CD4-positive, alpha-beta T cell treated with Interferon alpha-2 for 1 hour (primary cell): Measurements from ENCODE around the gene KRTAP5-3.
A peak's percentile ranks its signal among the peaks of the same experiment; 100 is the strongest.

Experiments
- DNase-seq, 2 donors: peaks; one replicate each; pipeline ENCODE4 v3.0.0-alpha.2; 2020 to 2022

Gene KRTAP5-3

DNA sequence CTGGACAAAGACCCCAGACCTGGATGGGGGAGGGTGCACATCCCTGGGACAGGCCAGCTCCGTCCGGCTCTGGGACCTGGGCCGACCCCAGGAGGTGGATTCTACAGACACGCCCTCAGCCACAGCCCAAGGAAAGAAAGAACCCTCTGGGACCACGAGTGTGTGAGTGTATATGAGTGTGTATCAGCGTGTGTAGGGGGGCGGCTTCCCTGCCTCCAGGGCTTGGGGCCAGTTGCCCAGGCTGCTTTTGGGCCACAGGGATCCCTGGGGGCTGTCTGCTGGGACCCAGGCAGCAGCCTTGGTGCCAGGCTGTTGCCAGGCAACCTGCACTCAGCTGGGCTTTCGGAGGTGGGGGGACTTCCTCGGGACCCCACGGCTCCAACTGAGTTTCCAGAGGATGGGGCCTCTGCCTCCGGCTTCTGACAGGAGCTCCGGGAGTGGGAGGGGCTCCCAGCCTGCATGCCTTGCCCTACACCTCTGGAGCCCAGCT is 45.1 kb downstream of the KRTAP5-3 start:
- no peak for DNase-seq

DNA sequence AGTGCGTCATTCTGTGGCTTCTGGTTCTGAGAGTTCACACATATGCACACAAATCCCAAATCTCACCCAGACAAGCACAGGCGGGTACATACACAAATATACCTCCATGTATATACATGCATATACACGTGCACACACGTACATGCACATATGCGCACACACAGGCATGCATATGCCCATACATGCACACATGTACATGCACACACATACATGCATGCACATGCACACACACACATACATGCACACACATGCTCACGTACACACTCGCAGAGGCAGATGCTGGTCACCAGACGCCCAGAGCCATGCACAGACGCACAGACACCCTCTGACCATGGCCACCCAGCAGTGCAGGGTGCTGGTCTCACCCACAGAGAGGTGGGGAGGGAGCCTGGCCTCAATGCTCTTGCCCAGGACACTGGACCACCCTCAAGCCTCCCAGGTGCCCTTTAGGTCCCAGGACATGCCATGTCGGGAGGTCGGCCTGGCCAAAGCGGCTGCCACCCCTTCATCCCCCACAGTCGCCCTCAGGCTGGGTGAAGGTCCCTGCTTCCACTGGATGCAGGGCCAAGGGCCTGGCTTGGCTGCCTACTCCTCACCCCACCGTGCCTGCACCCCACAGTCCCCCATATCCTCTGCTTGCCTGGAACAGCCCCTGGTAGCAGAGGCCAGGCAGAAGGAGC is 45.7 kb downstream of the KRTAP5-3 start:
- no peak for DNase-seq

DNA sequence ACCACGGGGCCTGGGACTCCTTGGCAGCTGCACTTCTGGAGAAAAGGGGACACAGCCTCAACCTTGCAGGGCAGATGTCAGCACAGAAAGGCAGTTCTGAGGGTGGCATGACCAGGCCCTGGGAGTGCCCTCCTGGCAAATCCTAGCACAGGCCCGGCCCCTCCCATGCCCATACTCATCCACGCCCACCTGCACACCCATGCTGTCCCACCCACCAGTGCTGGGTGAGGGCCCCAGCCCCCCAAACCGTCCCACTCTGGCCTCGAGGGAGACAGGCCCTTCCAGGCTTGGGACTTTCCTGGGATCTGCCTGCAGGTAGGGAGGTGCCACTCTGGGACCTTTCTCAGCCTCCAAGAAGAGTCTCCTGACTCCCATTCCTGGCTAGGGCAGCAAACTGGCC is 46.3 kb downstream of the KRTAP5-3 start:
- no peak for DNase-seq

DNA sequence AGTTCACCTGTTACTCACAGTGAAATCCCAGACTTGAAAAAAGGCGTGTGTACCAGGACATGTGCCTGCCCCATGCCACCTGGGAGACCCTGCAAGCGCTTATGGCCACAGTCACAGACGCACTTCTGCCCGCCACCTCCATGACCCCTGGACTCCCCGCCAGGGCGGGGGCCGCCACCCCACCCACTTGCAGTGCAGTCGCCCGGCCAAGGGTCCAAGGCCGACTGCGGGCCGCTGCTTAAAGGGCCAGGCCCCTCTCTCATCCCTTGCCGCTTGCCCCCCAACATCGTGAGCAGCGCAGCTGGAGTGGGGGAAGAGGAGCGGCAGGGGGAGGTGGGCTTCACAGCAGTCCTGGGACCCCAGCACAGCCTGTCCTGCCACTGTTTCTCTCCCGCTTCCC is 47.0 kb downstream of the KRTAP5-3 start:
- no peak for DNase-seq

DNA sequence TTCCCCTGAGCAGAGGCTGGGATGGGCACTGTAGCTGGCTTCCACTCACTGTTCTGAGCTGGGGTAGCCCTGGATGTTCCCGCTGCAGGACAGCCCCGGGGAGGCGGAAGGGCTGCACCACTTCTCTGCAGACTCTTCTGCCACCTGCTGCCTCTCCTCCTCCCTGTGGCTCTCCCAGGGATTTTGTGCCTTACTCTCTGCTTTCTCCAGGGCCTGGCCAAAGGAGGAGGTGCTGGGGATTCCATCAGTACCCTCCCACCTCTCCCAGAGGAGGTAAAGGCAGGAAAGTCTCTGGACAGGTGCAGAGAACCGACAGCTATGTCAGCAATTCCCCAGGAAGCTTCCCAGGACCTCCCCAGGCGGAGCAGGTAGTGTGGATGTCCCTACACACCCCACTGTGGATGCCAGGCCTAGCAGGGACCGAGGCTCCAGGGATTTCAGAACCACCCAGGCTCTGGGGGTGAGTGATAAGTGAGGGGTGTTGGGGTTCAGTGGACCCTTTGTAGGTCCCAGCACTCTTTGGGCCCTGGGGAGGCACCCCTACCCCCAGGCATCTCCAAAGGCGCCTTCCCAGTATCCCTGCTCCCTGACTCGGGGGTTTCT is 47.5 kb downstream of the KRTAP5-3 start:
- no peak for DNase-seq

DNA sequence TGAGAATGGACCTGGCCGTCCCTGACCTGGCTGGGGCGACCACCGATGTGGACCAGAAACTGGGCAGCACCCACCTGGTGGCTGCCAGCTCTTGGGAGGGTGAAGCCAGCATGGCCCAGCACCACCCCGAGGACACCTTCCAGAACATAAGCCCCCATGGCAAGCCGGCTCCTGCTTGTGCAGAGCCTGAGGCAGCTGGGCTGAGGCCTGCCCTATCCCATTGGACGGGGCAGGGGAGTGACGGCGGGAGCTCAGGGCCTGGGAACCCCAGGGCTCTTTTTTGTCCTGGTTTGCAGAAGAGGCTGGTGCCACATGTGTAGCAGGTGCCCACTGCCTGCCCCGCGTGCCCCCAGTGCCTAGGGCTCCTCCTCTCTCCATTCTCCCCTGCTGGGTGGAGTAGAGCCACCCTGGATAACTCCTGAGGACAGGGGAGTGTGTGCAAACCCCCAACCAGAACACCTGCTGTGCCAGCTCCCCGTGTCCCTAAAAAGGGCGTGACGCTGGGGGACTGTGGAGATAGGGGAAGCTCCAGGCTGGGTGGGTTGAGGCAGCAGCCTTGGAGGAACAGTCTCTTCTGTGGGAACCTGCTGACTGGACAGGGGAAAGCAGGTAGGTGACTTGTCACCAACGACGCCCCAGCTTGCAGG is 48.1 kb downstream of the KRTAP5-3 start:
- DNase-seq, result no peak

DNA sequence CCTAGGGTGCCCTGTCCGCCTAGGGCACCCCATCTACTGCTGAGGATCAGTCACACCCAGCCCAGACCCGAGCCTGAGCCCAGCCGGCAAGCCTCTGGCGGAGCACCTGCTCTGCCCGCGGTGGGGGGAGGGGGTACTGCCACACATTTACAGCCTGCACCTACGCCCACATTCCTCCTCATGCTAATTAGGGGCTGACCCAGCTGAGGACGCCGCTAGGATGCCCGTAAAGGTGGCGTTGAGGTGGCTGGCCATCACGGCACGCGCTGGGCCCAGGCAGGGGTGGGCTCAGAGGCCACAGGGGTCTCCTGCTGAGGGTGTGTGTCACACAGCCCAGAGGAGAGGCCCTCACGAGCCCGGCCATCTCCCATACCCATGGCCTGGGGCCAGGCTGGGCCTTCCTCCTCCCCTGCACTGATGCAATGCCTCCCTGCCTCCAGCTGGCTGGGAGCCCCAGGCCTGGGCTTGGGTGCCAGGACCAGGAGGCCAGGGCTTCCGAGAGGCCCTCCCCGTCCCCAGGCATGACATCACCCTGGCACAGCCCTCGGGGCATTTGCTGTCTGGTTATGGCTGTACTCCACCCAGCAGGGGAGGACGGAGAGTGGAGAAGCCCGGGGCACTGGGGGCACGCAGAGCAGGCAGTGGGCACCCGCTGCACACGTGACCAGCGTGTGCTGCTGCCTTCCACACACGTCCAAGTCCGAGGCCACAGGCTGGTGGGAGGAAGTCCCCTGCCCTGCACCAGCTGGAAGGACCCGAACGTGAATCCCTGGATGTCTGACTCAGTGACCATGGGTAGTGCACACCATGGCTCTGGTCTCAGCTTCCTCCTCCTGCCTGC is 48.9 kb downstream of the KRTAP5-3 start:
- DNase-seq, result peak in 1 of 2 donors; percentile 10

DNA sequence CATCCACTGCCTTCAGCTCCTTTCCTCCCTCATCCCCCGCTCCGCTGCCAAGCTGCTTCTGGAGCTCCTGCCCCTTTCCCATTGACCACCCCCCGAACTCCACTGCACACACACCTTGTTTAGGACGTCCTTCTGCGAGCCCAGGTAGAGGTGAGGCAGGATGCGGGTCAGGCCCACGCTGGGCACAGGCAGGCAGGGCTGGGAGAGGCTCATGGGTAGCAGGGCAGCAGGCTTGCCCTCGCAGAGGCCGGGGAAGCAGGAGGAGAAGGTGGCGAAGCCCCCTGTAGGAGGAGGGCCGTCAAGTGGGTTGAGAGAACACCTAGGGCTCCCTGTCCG is 49.5 kb downstream of the KRTAP5-3 start:
- DNase-seq, result no peak

DNA sequence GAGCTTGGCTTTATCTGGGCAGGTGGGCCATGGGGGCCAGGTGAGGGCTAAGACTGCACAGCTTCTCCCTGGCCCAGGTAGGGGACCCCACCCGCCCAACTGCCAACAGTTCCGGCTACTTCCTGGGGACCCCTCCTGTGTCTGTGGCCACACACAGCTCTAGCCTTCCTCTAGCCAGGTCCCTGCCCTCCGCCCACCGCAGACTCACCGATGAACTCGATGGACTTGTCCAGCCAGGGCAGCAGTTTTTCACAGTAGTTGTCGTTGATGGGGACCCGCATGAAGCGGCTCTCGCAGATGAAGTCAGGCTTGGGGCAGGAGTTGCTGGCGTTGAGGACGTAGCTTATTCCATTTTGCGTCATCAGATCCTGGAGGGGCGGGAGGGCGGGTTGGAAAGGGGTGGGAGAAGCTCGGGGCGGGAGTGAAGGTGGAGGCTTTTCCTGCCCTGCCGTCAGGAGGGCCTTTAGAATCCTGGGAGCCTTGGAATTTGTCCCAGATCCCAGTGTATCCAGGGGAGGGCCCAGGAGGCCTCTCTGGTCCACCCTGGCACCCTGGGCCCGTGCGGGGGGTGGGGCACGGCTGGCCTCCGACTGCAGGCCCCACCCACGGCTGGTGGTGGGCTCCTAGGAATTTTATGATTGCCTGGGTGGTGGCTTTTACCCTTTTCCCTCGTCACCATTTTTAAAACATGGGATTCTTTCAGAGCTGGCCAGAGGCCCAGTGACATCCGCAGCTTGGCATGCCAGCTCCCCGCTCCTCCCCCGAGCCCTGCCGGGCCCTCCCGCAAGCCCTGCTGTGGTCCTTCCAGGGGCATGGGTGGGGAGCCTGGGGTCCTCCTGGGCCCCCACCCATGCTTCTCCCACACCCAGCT is 50.1 kb downstream of the KRTAP5-3 start:
- DNase-seq, result peak in 1 of 2 donors; percentile 5
